HCT116 (cell line): ENCODE data around the gene AGPAT2. TPM values are rescaled to one million over a fixed set of nuclear protein-coding genes. Genes with fewer than 3 reads are reported as not detected.
A peak's percentile ranks its signal among the peaks of the same experiment; 100 is the strongest.

Experiments used
- ATAC-seq: fragments of 200-7000 bp; cut with Tn5 transposase; 2 replicates; pipeline ENCODE4 v1.9.1; 2020; ENCODE audit warnings: mild to moderate bottlenecking, moderate library complexity
- BruUV-seq: library from RNA; stranded (reverse); fragments of 400-500 nt; replicated peaks from 2 replicates; lab custom pipeline; 2021; lab: Mats Ljungman, UMichigan
- CTCF ChIA-PET: fragments of 300-600 bp; sonication (Branson Sonifier 250); formaldehyde crosslinking; loops from one replicate; lab custom pipeline; 2021; ENCODE audit warnings: antibody characterized with exemption; lab: Charles Lee
- POLR2A ChIA-PET: fragments of 300-600, 350-600 bp; sonication (Branson Sonifier 250); formaldehyde crosslinking; loops from one replicate; lab custom pipeline; 2021; ENCODE audit warnings: antibody characterized with exemption; lab: Charles Lee
- RAD21 ChIA-PET, 2 experiments: fragments of 300-600 bp; sonication (Branson Sonifier 250); formaldehyde crosslinking; loops; one replicate each; lab custom pipeline; 2023; ENCODE audit warnings: low total read pairs in 2 of 2; ENCODE audit not compliant: uncharacterized antibody in 2 of 2, unreplicated experiment in 2 of 2, low non-redundant PET in 1 of 2; lab: Charles Lee
- DNase-seq: peaks from one replicate; pipeline ENCODE4 v3.0.0-alpha.2; 2010; ENCODE audit warnings: low read depth, low spot score
- H2AFZ ChIP-seq: fragments of 200-600 bp; shearing (Covaris generic), sonication (generic); 2 replicates; pipeline ENCODE4 v1.6.1; 2017; ENCODE audit warnings: low read depth, mixed run types, mixed read lengths, antibody characterized with exemption, low read length; ENCODE audit not compliant: poor library complexity, severe bottlenecking
- H3K27ac ChIP-seq: 2 replicates; pipeline ENCODE4 v1.5.1; 2012; ENCODE audit warnings: low read depth, low read length
- H3K27me3 ChIP-seq: fragments of 200-600 bp; sonication (generic); 2 replicates; pipeline ENCODE4 v1.6.1; 2016; ENCODE audit warnings: mixed run types, low read length, mixed read lengths; ENCODE audit not compliant: insufficient read depth
- H3K36me3 ChIP-seq, 2 experiments: fragments of 200-500 bp in 1 of 2; fragments of 200-600 bp in 1 of 2; sonication (Bioruptor generic) in 1 of 2; sonication (generic) in 1 of 2; 2 replicates each; pipeline versions ENCODE4 v1.5.1 to v1.6.1; 2014 to 2016; ENCODE audit warnings: low read length in 2 of 2, inconsistent platforms in 1 of 2, mixed read lengths in 1 of 2, mixed run types in 1 of 2; ENCODE audit not compliant: insufficient read depth in 2 of 2, control insufficient read depth in 1 of 2
- H3K4me1 ChIP-seq, 2 experiments: fragments of 200-600 bp in 1 of 2; sonication (generic) in 1 of 2; 2 replicates each; pipeline versions ENCODE4 v1.5.1 to v1.6.1; 2012 to 2017; ENCODE audit warnings: low read length in 2 of 2, inconsistent platforms in 1 of 2, mild to moderate bottlenecking in 1 of 2, mixed read lengths in 1 of 2, mixed run types in 1 of 2, moderate library complexity in 1 of 2; ENCODE audit not compliant: insufficient read depth in 2 of 2, control insufficient read depth in 1 of 2
- H3K4me2 ChIP-seq: fragments of 200-600 bp; sonication (generic); 2 replicates; pipeline ENCODE4 v1.6.1; 2017; ENCODE audit warnings: mixed run types, low read length, mixed read lengths
- H3K4me3 ChIP-seq, 2 experiments: fragments of 200-600 bp in 1 of 2; sonication (generic) in 1 of 2; replicated peaks in 1 of 2; 2 replicates each; pipeline ENCODE4 v1.5.1; 2011 to 2016; ENCODE audit warnings: low read length in 2 of 2, control low read depth in 1 of 2, low read depth in 1 of 2, mild to moderate bottlenecking in 1 of 2, mixed read lengths in 1 of 2, mixed run types in 1 of 2
- H3K79me2 ChIP-seq: fragments of 200-600 bp; sonication (generic); 2 replicates; pipeline ENCODE4 v1.6.1; 2017; ENCODE audit warnings: mild to moderate bottlenecking, mixed run types, low read length, moderate library complexity, mixed read lengths; ENCODE audit not compliant: insufficient read depth
- H3K9ac ChIP-seq: fragments of 200-600 bp; sonication (generic); 2 replicates; pipeline ENCODE4 v1.6.1; 2016; ENCODE audit warnings: low read length, mixed read lengths
- H3K9me2 ChIP-seq: fragments of 200-600 bp; sonication (generic), shearing (Covaris generic); 2 replicates; pipeline ENCODE4 v1.6.1; 2017; ENCODE audit warnings: mixed run types, mild to moderate bottlenecking, moderate library complexity; ENCODE audit not compliant: insufficient read depth
- H3K9me3 ChIP-seq, 2 experiments: fragments of 200-500 bp in 1 of 2; fragments of 200-600 bp in 1 of 2; sonication (Bioruptor generic) in 1 of 2; sonication (generic) in 1 of 2; 2 replicates each; pipeline ENCODE4 v1.6.1; 2014 to 2017; ENCODE audit warnings: low read length in 2 of 2, mixed read lengths in 2 of 2, inconsistent platforms in 1 of 2, low read depth in 1 of 2, mild to moderate bottlenecking in 1 of 2, mixed run types in 1 of 2, moderate library complexity in 1 of 2; ENCODE audit not compliant: control insufficient read depth in 1 of 2, insufficient read depth in 1 of 2
- H4K20me1 ChIP-seq: fragments of 200-600 bp; sonication (generic), shearing (Covaris generic); 2 replicates; pipeline ENCODE4 v1.6.1; 2017; ENCODE audit warnings: mixed run types, mild to moderate bottlenecking, moderate library complexity; ENCODE audit not compliant: insufficient read depth
- EGR1 ChIP-seq: IDR thresholded peaks from 2 replicates; pipeline ENCODE4 v1.6.1; 2012; ENCODE audit warnings: low read depth
- POLR2A ChIP-seq: IDR thresholded peaks from 2 replicates; pipeline ENCODE4 v1.7.0; 2011; ENCODE audit warnings: borderline replicate concordance; ENCODE audit not compliant: insufficient read depth, insufficient read length; ENCODE audit errors: extremely low read depth
- RAD21 ChIP-seq: IDR thresholded peaks from 2 replicates; pipeline ENCODE4 v1.6.1; 2012; ENCODE audit warnings: low read depth, mild to moderate bottlenecking
- SIN3A ChIP-seq: IDR thresholded peaks from 2 replicates; pipeline ENCODE4 v1.6.1; 2012; ENCODE audit warnings: low read depth
- TCF7L2 ChIP-seq: IDR thresholded peaks from 2 replicates; pipeline ENCODE4 v1.7.0; 2011; ENCODE audit warnings: borderline replicate concordance, inconsistent platforms; ENCODE audit not compliant: insufficient read depth, insufficient read length; ENCODE audit errors: extremely low read depth
- YY1 ChIP-seq: IDR thresholded peaks from 2 replicates; pipeline ENCODE4 v1.6.1; 2011; ENCODE audit warnings: low read length, low read depth, moderate library complexity, mild to moderate bottlenecking; ENCODE audit not compliant: insufficient replicate concordance; ENCODE audit errors: extremely low read depth
- ZFX ChIP-seq: fragments of 450-650 bp; IDR thresholded peaks from 2 replicates; pipeline ENCODE4 v1.6.1; 2017
- ZNF274 ChIP-seq: fragments of 200-500 bp; sonication (Bioruptor generic); IDR thresholded peaks from 2 replicates; pipeline ENCODE4 v1.6.1; 2014; ENCODE audit warnings: mild to moderate bottlenecking, low read depth, low read length, inconsistent platforms
- intact Hi-C: fragments of 100-400 bp; cut with micrococcal nuclease; formaldehyde crosslinking; loops from 2 replicates; pipeline ENCODE4 v1.10.0; 2022
- total RNA-seq: library from RNA; stranded (reverse); gene quantifications from one replicate; pipeline ENCODE4 v1.2.1, GENCODE V29; 2021; ENCODE audit not compliant: unreplicated experiment
- TF ChIP-seq, protein P1 (sequence below): IDR thresholded peaks from 2 replicates; pipeline ENCODE4 v1.6.1; 2012
- TF ChIP-seq, protein P2 (sequence below): IDR thresholded peaks from 2 replicates; pipeline ENCODE4 v1.6.1; 2012

AGPAT2 gene
- total RNA-seq, 1 experiment from 2014 or later, result 86.0 TPM

DNA sequence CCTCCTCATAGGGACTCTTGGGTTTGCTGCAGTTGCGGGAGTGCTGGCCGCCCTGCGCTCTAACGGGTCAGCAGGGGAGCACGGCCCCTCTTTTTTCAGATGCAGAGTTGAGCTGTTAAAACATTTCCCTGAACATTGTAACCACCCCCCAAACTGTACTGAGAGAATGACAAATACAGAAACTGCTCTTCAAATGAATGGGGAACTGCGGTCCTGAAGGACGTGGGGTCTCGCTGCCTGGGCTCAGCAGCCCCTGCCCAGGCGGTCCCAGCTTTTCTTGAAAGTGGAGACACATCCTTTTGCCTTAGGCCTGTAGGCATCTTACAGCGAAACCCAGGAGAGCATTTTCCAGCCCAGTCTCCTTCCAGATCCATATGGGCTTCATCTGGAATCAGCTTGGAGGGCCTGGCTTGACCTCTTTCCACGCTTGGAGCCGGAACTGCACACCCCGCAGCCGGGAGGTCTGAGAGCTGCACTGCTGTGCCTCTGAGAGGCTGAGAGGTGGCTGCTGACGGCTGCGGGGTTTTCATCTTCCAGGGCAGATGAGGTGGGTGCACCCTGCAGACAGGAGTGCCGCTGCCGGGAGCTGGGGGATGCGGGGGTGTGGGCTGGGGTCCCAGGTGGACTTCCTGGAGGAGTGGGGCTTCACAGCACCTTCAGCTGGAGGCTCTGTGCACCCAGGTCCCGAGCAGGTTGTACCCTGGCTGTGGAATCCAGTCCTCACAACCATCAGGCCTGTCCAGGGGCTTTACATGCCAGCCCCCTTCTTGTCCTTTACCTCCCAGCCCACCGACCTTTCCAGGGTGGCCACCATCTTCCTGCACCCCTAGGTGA lies 1.2 kb upstream of the AGPAT2 start:
- Histone ChIP-seq H3K4me3 (no peak overlapping the region), H3K36me3 (no peaks in the 10 kb centered on the region), H2AFZ (no peak overlapping the region), H3K9me3 (no peaks in the 10 kb centered on the region), H3K9me2 (no peaks in the 10 kb centered on the region), H3K79me2 (peaks cover 32% of the 10 kb centered on the region), H3K4me1 (peaks cover 43 to 62% of the 10 kb centered on the region in 2 experiments), H3K4me2 (peak overlapping the region; percentile 97), H3K9ac (peak overlapping the region; percentile 91), H4K20me1 (no peaks in the 10 kb centered on the region), H3K27me3 (no peaks in the 10 kb centered on the region), H3K27ac (peak overlapping the region; percentile 48; the same call in 1 of the 2 replicates)
- POLR2A ChIA-PET, result no interaction called here
- RAD21 ChIA-PET, result no interaction called here
- ATAC-seq, result no peak
- intact Hi-C loops, result no loop called here
- CTCF ChIA-PET, result interaction anchor here (0.7 kb wide), 1 partner anchor 205 kb away, joined by 3 read pairs; no protein-coding TSS in a partner anchor
- no peak for DNase-seq
- BruUV-seq, result no TSS peak
- TF ChIP-seq ZNF274, result no peak
- no peak for TF ChIP-seq EGR1
- no peak for TF ChIP-seq POLR2A
- TF ChIP-seq RAD21, result no peak
- no peak for TF ChIP-seq ZFX

DNA sequence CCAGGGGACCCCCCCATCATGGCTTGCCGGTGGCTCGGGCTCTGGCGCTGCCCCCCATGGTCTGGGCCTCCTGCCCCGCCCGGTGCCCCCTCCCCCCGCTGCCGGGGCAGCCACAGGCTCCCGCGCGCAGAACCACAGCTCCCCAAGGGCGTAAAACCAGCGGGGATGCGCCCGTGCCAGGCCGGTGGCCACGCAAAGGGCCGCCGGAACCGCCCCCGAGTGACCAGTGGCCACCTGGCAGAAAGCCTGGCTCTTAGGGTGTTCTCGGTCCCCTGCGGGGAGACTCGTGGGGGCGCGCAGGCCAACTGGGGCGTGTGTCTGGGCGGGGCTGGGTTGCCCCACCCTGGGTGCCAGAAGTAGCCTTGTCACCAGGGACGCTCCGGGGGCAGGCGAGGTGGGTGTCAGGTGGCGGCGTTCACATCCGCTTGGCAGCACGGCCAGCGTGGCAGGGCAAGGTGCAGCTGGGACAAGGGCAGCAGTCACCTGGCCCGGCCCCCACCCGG lies 515 bp upstream of the AGPAT2 start:
- intact Hi-C loops, result loop anchor here (2.0 kb wide), 1 partner anchor 17 kb away; no protein-coding TSS in a partner anchor
- no peaks in the 10 kb centered on the region for H3K9me3 ChIP-seq
- H4K20me1 ChIP-seq, result no peaks in the 10 kb centered on the region
- H3K79me2 ChIP-seq, result peaks cover 34% of the 10 kb centered on the region
- RAD21 ChIA-PET, result no interaction called here
- H3K36me3 ChIP-seq, result no peaks in the 10 kb centered on the region
- peak overlapping the region; percentile 97 for H3K4me2 ChIP-seq
- H3K9ac ChIP-seq, result peak overlapping the region; percentile 91
- H3K4me3 ChIP-seq, result peak overlapping the region; percentile 32 to 89
- no peak overlapping the region for H2AFZ ChIP-seq
- TF ChIP-seq YY1 (no peak), ZFX (no peak), TCF7L2 (no peak), SIN3A (no peak)
- TF ChIP-seq, protein P1, sequence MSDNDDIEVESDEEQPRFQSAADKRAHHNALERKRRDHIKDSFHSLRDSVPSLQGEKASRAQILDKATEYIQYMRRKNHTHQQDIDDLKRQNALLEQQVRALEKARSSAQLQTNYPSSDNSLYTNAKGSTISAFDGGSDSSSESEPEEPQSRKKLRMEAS, result no peak
- TF ChIP-seq, protein P2, sequence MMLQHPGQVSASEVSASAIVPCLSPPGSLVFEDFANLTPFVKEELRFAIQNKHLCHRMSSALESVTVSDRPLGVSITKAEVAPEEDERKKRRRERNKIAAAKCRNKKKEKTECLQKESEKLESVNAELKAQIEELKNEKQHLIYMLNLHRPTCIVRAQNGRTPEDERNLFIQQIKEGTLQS, result no peak
- CTCF ChIA-PET, result interaction anchor here (0.7 kb wide), 1 partner anchor 204 kb away, joined by 3 read pairs; no protein-coding TSS in a partner anchor
- DNase-seq (no peak), ATAC-seq (peak; percentile 31)
- peaks cover 36 to 55% of the 10 kb centered on the region in 2 experiments for H3K4me1 ChIP-seq
- peak overlapping the region; percentile 48; the same call in 1 of the 2 replicates for H3K27ac ChIP-seq
- H3K27me3 ChIP-seq, result no peaks in the 10 kb centered on the region
- no TSS peak for BruUV-seq
- no peaks in the 10 kb centered on the region for H3K9me2 ChIP-seq
- POLR2A ChIA-PET, result interaction anchor here (1.5 kb wide), 1 partner anchor 11 kb away, joined by 3 read pairs; no protein-coding TSS in a partner anchor
